Endometrial microvascular endothelial cells (primary cell): ENCODE data around the gene EIF3A. TPM values are rescaled to one million over a fixed set of nuclear protein-coding genes. Genes with fewer than 3 reads are reported as not detected.

Experiments used
- in situ Hi-C: cut with HindIII; loops from 2 replicates; pipeline ENCODE4 v1.10.0; 2017; ENCODE audit warnings: low sequenced_read_pairs, low pct_unique_long_range_greater_than_20kb; ENCODE audit errors: inconsistent ontology term
- total RNA-seq: library from RNA; depleted of rRNA; stranded (reverse); fragments of >200 nt; gene quantifications from one replicate; pipeline ENCODE4 v1.2.3, GENCODE V29; 2015; ENCODE audit errors: inconsistent ontology term

EIF3A gene
- total RNA-seq, 1 donor from 2014 or later: 87.0 TPM

GRCh38 chr10:118990326-118990725 lies 90.3 kb downstream of the EIF3A start:
- in situ Hi-C loops: no loop called here

- in situ Hi-C loops: no loop called here
Measured at GRCh38 chr10:118986815-118987790, 93.5 kb downstream of the EIF3A start.

- in situ Hi-C loops: no loop called here
Measured at GRCh38 chr10:118985576-118985975, 95.0 kb downstream of the EIF3A start.

Other genes with a start within 250 kb of the EIF3A start
- gene NANOS1, start 51.1 kb downstream of the EIF3A start, total RNA-seq: not detected
- gene DENND10, start 23.3 kb upstream of the EIF3A start, total RNA-seq: 86.5 TPM
- 23.5 TPM for gene SFXN4, start 84.9 kb upstream of the EIF3A start, total RNA-seq
- 274 TPM for gene PRDX3, start 98.0 kb upstream of the EIF3A start, total RNA-seq
- 24.7 TPM for gene GRK5, start 126.8 kb upstream of the EIF3A start, total RNA-seq